Ascending aorta (tissue), 2 donors: ENCODE data around the gene LYL1. TPM values are rescaled to one million over a fixed set of nuclear protein-coding genes. Genes with fewer than 3 reads are reported as not detected.

Experiments
- DNase-seq, 2 donors: peaks; one replicate each; pipeline ENCODE4 v3.0.0-alpha.2; 2019; ENCODE audit warnings: low spot score in 2 of 2
- H3K27ac ChIP-seq, 2 donors: fragments of 200-600 bp; sonication (generic); one replicate each; pipeline ENCODE4 v1.5.1; 2016 to 2017; ENCODE audit warnings: mild to moderate bottlenecking in 1 of 2
- H3K27me3 ChIP-seq: fragments of 200-600 bp; sonication (generic); one replicate; pipeline ENCODE4 v1.5.1; 2017
- H3K36me3 ChIP-seq, 2 donors: fragments of 200-600 bp; sonication (generic); one replicate each; pipeline ENCODE4 v1.5.1; 2016
- H3K4me1 ChIP-seq, 2 donors: fragments of 200-600 bp; sonication (generic); one replicate each; pipeline ENCODE4 v1.5.1; 2016 to 2017; ENCODE audit warnings: mild to moderate bottlenecking in 1 of 2
- H3K4me3 ChIP-seq, 2 donors: fragments of 200-600 bp; sonication (generic); one replicate each; pipeline ENCODE4 v1.5.1; 2016 to 2017; ENCODE audit warnings: mild to moderate bottlenecking in 1 of 2
- H3K9me3 ChIP-seq, 2 donors: fragments of 200-600 bp; sonication (generic); one replicate each; pipeline ENCODE4 v1.5.1; 2016
- CTCF ChIP-seq, 3 experiments: fragments of 200-600 bp in 2 of 3; fragments of 450-650 bp in 1 of 3; sonication (generic) in 2 of 3; IDR thresholded peaks; one replicate each; pipeline ENCODE4 v1.5.1; 2016 to 2019; ENCODE audit warnings: antibody characterized with exemption in 3 of 3, mild to moderate bottlenecking in 1 of 3, moderate library complexity in 1 of 3
- intact Hi-C: fragments of 100-400 bp; cut with DNase I; formaldehyde crosslinking; loops from one replicate; pipeline ENCODE4 v1.15.1; 2023
- total RNA-seq: library from RNA; depleted of rRNA; stranded (reverse); fragments of >200 nt; gene quantifications from one replicate; pipeline ENCODE4 v1.1.0, GENCODE V29; 2016

Gene LYL1
- total RNA-seq, 1 donor from 2014 or later, result 46.7 TPM

- H3K27me3 ChIP-seq, result no peaks in the 10 kb centered on the region
- H3K27ac ChIP-seq, result peak overlapping the region; percentile 74 to 99
- H3K36me3 ChIP-seq, result peaks cover 11 to 14% of the 10 kb centered on the region in 2 donors
- no peaks in the 10 kb centered on the region for H3K9me3 ChIP-seq
- H3K4me1 ChIP-seq, result peaks cover 30 to 62% of the 10 kb centered on the region in 2 donors
- TF ChIP-seq CTCF (IDR thresholded peaks at IDR 0.05), result no peak
- no peak overlapping the region for H3K4me3 ChIP-seq
- intact Hi-C loops, result loop anchor here (2.0 kb wide), 1 partner anchor 15 kb away; no protein-coding TSS in a partner anchor
- no peak for DNase-seq
These were observed 23.1 kb downstream of the LYL1 start for GRCh38 chr19:13079542-13079986.

DNA sequence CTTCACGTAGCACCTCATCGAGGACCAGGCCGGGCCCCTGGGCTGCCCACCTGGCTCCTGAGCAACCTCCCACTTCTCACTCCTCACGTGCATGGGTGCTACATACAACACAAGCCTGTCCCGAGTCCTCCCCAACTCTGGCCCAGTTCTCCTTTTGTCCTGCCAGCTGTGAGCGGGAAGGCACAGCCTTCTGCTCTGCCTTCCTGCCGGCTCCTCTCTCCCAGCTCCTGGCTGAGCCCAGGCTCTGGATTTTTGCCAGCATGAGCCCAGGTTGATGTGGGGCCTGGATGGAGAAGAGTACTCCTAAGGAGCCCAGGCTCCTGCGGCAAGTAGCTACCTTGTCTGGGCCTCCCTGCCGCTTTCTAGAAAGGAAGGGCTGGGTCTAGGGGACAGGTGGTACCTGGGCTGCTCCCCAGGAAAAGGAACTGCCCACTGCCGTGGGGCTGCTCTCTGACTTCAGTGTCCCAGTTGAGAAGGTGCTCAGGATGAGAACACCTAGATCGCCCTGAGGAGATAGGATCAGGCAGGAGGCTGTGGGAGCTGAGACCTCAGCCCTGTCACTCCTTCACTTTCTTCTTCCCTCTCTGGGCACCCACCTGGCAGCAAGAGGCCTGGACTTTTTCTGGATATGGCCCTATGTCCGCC, 23.6 kb downstream of the LYL1 start:
- H3K4me3 ChIP-seq, result peak overlapping the region in 1 of 2 donors; percentile 10
- no peaks in the 10 kb centered on the region for H3K27me3 ChIP-seq
- H3K36me3 ChIP-seq, result peaks cover 8 to 15% of the 10 kb centered on the region in 2 donors
- peaks cover 30 to 65% of the 10 kb centered on the region in 2 donors for H3K4me1 ChIP-seq
- no peaks in the 10 kb centered on the region for H3K9me3 ChIP-seq
- peak overlapping the region; percentile 74 to 99 for H3K27ac ChIP-seq
- no peak for TF ChIP-seq CTCF (IDR thresholded peaks at IDR 0.05)
- intact Hi-C loops, result loop anchor here (2.0 kb wide), 1 partner anchor 14 kb away; no protein-coding TSS in a partner anchor
- peak in 1 of 2 donors; percentile 83 for DNase-seq

DNA sequence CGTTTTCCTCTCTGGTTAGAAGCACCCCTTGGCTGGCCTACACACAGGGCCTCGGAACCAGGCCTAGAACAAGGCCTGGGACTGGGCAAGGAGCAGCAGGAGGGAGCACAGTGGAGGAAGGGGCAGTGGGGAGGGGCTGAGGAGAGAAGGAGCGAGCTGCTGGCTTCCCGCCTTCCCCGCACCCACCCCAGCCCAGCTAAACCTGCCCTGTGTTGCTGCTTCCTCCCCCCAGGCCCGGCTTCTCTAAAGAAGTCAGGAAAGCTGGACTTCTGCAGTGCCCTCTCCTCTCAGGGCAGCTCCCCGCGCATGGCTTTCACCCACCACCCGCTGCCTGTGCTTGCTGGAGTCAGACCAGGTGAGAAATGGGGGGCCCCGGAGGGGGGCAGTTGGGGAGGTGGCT, 24.3 kb downstream of the LYL1 start:
- Histone ChIP-seq H3K36me3 (peaks cover 8 to 16% of the 10 kb centered on the region in 2 donors), H3K27me3 (no peaks in the 10 kb centered on the region), H3K27ac (peak overlapping the region; percentile 74 to 99), H3K4me3 (peak overlapping the region in 1 of 2 donors; percentile 10), H3K4me1 (peaks cover 30 to 65% of the 10 kb centered on the region in 2 donors), H3K9me3 (no peaks in the 10 kb centered on the region)
- TF ChIP-seq CTCF (IDR thresholded peaks at IDR 0.05), result no peak
- DNase-seq, result no peak
- intact Hi-C loops, result loop anchor here (2.0 kb wide), 1 partner anchor 14 kb away; no protein-coding TSS in a partner anchor

DNA sequence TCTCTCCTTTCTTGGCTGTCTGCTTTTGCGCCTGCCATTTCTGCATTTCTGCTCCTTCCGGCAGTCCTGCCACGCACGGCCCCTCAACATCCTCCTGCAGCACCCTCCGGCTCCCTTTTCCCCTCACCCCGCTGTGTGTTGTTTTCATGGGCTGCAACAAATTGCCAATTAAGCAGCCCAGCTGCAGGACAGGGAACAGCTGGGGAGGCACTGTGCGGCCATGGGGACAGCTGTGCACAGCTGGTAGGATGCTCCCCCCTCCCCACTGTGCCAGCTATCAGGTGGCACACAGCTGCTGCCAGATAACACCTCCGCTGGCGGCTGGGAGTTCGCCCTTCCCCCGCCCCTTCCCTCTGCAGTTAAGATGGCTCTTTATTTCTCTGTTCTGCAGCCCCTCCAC, 25.4 kb downstream of the LYL1 start:
- peaks cover 12 to 18% of the 10 kb centered on the region in 2 donors for H3K36me3 ChIP-seq
- no peak for DNase-seq
- H3K4me3 ChIP-seq, result no peak overlapping the region
- peaks cover 22 to 61% of the 10 kb centered on the region in 2 donors for H3K4me1 ChIP-seq
- H3K27me3 ChIP-seq, result no peaks in the 10 kb centered on the region
- peak overlapping the region; percentile 74 to 99 for H3K27ac ChIP-seq
- H3K9me3 ChIP-seq, result no peaks in the 10 kb centered on the region
- TF ChIP-seq CTCF (IDR thresholded peaks at IDR 0.05), result no peak
- intact Hi-C loops, result no loop called here

- Histone ChIP-seq H3K9me3 (no peaks in the 10 kb centered on the region), H3K36me3 (peaks cover 12 to 18% of the 10 kb centered on the region in 2 donors), H3K27me3 (no peaks in the 10 kb centered on the region), H3K27ac (peak overlapping the region; percentile 74 to 99), H3K4me1 (peaks cover 22 to 61% of the 10 kb centered on the region in 2 donors), H3K4me3 (no peak overlapping the region)
- no peak for TF ChIP-seq CTCF (IDR thresholded peaks at IDR 0.05)
- intact Hi-C loops, result no loop called here
- DNase-seq, result no peak
These were observed 25.9 kb downstream of the LYL1 start for GRCh38 chr19:13076787-13077186.
